NCI-H748 treated with DMSO at 0.1 percent for 48 hours (cell line): ENCODE data around the gene ARMC7.

Source experiments
- DNase-seq: peaks from one replicate; lab custom pipeline; 2025; lab: John Stamatoyannopoulos, UW

ARMC7 gene

GRCh38 chr17:75078284-75079022, 31.3 kb upstream of the ARMC7 start:
- no peak for DNase-seq

DNA sequence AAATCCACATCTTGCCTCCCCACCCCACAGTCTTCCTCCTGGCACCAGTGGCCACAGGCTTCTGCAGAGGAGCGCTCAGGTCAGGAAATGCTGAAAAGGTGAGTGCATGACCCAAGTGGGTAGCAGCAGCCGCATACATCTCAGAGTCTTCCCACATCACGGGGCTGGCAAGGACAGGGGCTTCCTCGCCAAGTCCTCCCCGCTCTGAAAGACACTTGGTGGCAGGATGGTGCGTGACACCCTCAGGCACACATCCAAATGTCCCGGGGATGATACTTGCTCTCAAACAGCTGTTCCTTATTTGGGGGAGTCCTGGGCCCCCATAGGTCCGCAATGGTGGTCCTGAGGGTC, 30.8 kb upstream of the ARMC7 start:
- DNase-seq, result no peak

- DNase-seq, result no peak
These were observed 27.9 kb upstream of the ARMC7 start for GRCh38 chr17:75081611-75082540.

- DNase-seq, result no peak
These were observed 27.1 kb upstream of the ARMC7 start for GRCh38 chr17:75082683-75083082.

GRCh38 chr17:75084039-75084660, 25.6 kb upstream of the ARMC7 start:
- no peak for DNase-seq

DNA sequence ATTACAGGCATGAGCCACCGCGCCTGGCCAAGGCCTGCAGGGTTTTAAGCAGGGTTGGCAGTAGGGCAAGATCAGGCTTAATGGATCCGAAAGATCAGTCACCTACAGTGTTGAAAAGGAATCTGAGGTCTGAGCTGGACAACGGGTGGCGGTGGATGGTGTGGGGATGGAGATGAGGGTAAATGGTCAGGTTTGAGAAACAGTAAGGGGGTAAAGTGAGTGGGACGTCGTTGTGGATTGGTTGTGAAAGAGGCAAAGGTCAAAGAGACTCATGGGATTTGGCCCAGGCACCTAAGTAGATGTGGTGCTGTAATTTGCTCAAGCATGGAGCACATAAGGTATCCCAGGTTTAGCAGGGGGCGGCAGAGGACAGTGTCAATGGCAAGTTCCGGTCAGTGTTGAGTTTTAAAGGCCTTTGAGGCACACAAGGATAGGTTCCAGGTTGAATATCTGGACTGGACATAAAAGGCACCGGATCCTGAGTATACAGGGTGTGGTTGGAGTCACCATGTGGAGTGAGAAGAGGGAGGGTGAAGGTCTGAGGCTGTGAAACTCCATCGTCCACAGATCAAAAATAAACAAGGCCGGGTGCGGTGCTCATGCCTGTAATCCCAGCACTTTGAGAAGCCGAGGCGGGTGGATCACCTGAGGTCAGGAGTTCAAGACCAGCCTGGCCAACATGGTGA, 23.1 kb upstream of the ARMC7 start:
- no peak for DNase-seq

DNA sequence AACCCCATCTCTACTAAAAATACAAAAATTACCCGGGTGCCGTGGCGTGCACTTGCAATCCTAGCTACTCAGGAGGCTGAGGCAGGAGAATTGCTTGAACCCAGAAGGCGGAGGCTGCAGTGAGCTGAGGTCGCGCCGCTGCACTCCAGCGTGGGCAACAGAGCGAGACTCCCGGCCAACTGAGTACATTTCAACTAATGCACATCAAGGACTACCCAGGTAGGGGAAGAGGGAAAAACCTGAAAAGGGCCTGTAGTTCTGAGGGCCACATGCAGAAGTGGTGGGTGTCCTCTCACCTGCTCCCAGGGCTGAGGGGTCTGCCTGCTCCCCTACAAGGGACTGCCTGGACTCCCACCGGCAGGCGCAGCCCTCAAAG, 22.6 kb upstream of the ARMC7 start:
- DNase-seq, result no peak

GRCh38 chr17:75087558-75088453, 22.0 kb upstream of the ARMC7 start, which contains the start of gene SLC16A5:
Gene SLC16A5 (plus strand): TSS chr17:75087954. CDS start chr17:75093637, 5,683 bp downstream.
- no peak for DNase-seq

- DNase-seq, result no peak
These were observed 21.0 kb upstream of the ARMC7 start for GRCh38 chr17:75088465-75089417.

DNA sequence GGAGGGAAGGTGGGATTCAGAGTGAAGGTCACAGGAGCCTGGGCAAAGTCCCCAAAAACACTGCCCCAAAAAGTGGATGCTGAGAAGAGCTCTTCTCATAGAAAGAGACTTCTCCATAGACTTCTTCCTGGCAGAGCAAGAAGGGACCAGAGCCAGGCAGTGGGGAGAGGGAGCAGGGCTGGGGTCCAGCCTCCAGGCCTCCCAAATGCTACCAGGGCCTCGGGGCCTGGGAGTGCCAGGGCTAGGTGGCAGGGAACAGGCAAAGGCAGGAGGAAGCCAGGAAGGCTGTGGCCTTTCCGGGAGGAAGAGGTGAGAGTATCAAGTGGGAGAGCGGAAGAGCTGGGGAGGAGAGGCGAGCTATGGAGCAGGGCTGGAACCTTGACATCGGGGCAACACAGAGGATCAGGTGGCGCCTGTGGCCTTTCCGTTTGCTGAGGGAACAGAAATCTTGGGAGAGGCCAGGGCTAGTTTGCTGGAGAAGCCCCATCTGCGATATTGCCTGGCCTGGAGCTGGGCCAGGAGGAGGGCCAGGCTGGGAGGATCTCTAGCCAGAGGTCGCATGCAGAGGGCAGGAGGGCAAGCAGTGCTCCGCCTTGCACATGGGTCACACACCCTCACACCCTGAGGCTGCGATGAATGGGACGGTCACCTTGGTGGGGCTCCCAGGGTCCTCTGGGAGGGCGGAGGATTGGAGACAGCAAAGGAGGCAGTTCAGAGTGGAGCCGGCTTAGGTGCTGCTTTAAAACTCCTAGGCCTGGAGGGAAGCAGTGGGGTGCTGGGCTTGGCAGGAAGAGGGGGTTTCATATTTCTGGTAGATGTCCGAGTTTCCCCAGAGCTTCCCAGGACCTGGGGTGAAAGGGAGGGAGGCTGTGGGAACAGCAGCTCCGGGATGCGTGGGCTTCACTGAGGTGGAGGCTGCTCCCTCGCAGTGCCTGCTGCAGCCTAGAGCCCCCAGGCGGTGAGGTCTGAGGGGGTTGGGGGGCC, 18.6 kb upstream of the ARMC7 start:
- no peak for DNase-seq

GRCh38 chr17:75091855-75092327, 17.9 kb upstream of the ARMC7 start:
- no peak for DNase-seq

DNA sequence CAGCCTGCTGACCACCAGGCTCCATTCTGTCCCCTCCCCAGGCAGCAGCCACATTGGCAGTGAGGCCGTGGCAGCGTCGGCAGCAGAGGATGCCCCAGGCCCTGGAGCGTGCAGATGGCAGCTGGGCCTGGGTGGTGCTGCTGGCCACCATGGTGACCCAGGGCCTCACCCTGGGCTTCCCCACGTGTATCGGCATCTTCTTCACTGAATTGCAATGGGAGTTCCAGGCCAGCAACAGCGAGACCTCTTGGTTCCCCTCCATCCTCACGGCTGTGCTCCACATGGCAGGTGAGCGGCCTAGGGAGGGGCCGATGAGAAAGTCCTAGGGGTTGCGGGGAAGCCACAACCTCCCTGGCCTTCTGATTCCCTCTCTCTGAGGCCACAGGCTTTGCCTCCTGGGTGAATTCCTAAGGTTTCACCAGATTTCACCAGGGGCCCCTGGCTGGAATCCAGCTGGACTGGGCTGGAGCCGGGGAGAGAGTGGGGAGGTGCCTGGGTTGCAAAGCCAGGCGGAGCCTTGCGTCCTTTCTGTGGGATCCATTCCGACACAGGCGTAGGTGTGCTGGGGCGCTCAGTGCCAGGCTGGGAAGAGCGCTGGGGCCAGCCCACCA, 16.1 kb upstream of the ARMC7 start:
- no peak for DNase-seq

- DNase-seq, result no peak
These were observed 14.8 kb upstream of the ARMC7 start for GRCh38 chr17:75094871-75095399.

- DNase-seq, result no peak
These were observed 13.6 kb upstream of the ARMC7 start for GRCh38 chr17:75096082-75096625.

GRCh38 chr17:75097865-75098264, 11.9 kb upstream of the ARMC7 start:
- no peak for DNase-seq

- no peak for DNase-seq
These were observed 10.9 kb upstream of the ARMC7 start for GRCh38 chr17:75098861-75099260.

DNA sequence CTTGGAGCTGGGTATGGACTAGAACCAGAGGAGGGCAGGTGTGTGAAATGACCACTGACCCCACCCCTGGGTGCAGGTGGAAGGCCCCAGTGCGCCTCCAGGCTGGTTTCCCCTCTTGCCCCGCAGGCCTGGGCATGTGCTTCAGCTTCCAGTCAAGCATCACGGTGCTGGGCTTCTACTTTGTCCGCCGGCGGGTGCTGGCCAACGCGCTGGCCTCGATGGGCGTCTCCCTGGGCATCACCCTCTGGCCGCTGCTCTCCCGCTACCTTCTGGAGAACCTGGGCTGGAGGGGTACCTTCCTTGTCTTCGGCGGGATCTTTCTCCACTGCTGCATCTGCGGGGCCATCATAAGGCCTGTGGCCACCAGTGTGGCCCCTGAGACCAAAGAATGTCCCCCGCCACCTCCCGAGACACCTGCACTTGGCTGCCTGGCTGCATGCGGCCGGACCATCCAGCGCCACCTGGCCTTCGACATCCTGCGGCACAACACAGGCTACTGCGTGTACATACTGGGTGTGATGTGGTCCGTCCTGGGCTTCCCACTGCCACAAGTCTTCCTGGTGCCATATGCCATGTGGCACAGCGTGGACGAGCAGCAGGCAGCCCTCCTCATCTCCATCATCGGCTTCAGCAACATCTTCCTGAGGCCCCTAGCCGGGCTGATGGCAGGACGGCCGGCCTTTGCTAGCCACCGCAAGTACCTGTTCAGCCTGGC, 9.7 kb upstream of the ARMC7 start:
- DNase-seq, result no peak
